Duodenal mucosa (tissue), 2 donors: ENCODE measurements around the gene EIF2B5.
"Not testable (repeated sequence)": the region's sequence is repeated elsewhere in the genome, so short reads cannot be mapped to it uniquely, and the experiment has no call there.

Experiments used
- H3K27ac ChIP-seq: one replicate; pipeline ENCODE4 v1.7.0; 2013; ENCODE audit warnings: low read depth, low read length
- H3K27me3 ChIP-seq, 2 donors: one replicate each; pipeline ENCODE4 v1.7.0; 2013; ENCODE audit warnings: low read length in 2 of 2, control low read depth in 1 of 2; ENCODE audit not compliant: insufficient read depth in 2 of 2, control insufficient read depth in 1 of 2
- H3K36me3 ChIP-seq, 2 donors: one replicate each; pipeline ENCODE4 v1.7.0; 2013; ENCODE audit warnings: low read length in 2 of 2, control low read depth in 1 of 2; ENCODE audit not compliant: insufficient read depth in 2 of 2, control insufficient read depth in 1 of 2
- H3K4me1 ChIP-seq, 2 donors: one replicate each; pipeline ENCODE4 v1.7.0; 2013; ENCODE audit warnings: low read length in 2 of 2, control low read depth in 1 of 2; ENCODE audit not compliant: insufficient read depth in 2 of 2, control insufficient read depth in 1 of 2
- H3K4me3 ChIP-seq, 2 donors: one replicate each; pipeline ENCODE4 v1.7.0; 2013; ENCODE audit warnings: low read length in 2 of 2, low read depth in 1 of 2
- H3K9ac ChIP-seq, 2 donors: one replicate each; pipeline ENCODE4 v1.7.0; 2013; ENCODE audit warnings: low read length in 2 of 2, low read depth in 1 of 2
- H3K9me3 ChIP-seq, 2 donors: one replicate each; pipeline ENCODE4 v1.7.0; 2013; ENCODE audit warnings: low read length in 2 of 2, control low read depth in 1 of 2; ENCODE audit not compliant: control insufficient read depth in 1 of 2

EIF2B5 gene

GRCh38 chr3:184121031-184121430 is 14.1 kb upstream of the EIF2B5 start:
- not testable (repeated sequence) for H3K4me3 ChIP-seq, H3K27ac ChIP-seq, H3K9me3 ChIP-seq, H3K36me3 ChIP-seq, H3K4me1 ChIP-seq, H3K27me3 ChIP-seq, H3K9ac ChIP-seq

- H3K36me3 ChIP-seq = no peaks in the 10 kb centered on the region
- no peaks in the 10 kb centered on the region for H3K27me3 ChIP-seq
- no peak overlapping the region for H3K9ac ChIP-seq
- H3K27ac ChIP-seq = no peak overlapping the region
- no peaks in the 10 kb centered on the region for H3K4me1 ChIP-seq
- H3K9me3 ChIP-seq = no peaks in the 10 kb centered on the region
- H3K4me3 ChIP-seq = no peak overlapping the region
Measured at GRCh38 chr3:184126006-184126405, 9.2 kb upstream of the EIF2B5 start.

- peaks cover 6 to 7% of the 10 kb centered on the region in 2 donors for H3K4me1 ChIP-seq
- H3K36me3 ChIP-seq = no peaks in the 10 kb centered on the region
- no peaks in the 10 kb centered on the region for H3K27me3 ChIP-seq
- no peak overlapping the region for H3K9ac ChIP-seq
- H3K9me3 ChIP-seq = no peaks in the 10 kb centered on the region
- H3K4me3 ChIP-seq = no peak overlapping the region
- H3K27ac ChIP-seq = no peak overlapping the region
Measured at GRCh38 chr3:184129012-184129411, 6.1 kb upstream of the EIF2B5 start.

- Histone ChIP-seq H3K4me3 (no peak overlapping the region), H3K9me3 (no peaks in the 10 kb centered on the region), H3K4me1 (peaks cover 24 to 28% of the 10 kb centered on the region in 2 donors), H3K9ac (no peak overlapping the region), H3K27me3 (no peaks in the 10 kb centered on the region), H3K36me3 (peaks cover 4 to 9% of the 10 kb centered on the region in 2 donors), H3K27ac (no peak overlapping the region)
Measured at GRCh38 chr3:184132945-184133344, 2.2 kb upstream of the EIF2B5 start.

DNA sequence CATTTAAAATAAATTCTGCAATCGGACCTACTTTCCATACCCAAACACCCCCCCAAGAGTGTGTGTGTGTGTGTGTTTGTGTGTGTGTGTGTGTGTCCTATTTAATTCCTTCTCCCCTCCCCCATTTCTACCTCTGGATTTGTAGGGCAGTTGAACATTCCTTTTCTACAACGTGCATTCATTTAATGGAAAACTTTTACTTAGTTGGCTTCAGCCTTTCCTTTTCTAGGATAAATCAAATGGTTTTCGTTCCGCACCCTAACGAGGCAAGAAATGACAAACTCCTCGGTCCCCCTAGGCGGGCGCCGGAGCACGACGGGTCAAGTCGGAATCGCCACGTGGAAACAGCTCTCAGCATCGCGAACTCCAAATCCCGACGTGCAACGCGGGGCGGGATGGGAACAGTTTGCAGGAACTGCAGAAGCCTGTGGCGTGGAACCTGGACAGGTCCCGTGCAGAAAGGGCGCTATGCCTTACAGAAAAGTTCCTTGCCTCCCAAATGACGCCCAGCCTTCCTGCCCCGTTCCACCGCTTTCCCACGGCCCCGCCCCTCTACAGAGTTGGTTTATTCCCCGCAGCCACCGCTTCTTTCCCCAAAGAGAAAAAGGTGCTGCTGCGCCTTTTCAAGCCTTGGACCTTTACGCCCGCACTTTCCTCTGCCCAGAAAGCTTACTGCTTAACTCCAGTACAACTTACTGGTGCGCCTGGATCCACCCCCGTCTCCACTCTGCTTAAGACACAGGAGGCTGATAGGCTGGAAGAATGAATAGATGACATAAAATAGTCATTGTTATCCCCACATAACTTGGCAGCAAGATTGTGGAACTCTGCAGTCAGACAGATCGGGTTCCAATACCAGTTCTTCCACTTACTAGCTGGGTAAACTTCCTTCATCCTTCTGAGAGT is 1.1 kb upstream of the EIF2B5 start:
- Histone ChIP-seq H3K9ac (peak overlapping the region; percentile 98 to 99), H3K36me3 (peaks cover 4 to 12% of the 10 kb centered on the region in 2 donors), H3K9me3 (no peaks in the 10 kb centered on the region), H3K4me3 (peak overlapping the region; percentile 98 to 100), H3K27ac (peak overlapping the region; percentile 77), H3K27me3 (no peaks in the 10 kb centered on the region), H3K4me1 (peaks cover 24 to 28% of the 10 kb centered on the region in 2 donors)

DNA sequence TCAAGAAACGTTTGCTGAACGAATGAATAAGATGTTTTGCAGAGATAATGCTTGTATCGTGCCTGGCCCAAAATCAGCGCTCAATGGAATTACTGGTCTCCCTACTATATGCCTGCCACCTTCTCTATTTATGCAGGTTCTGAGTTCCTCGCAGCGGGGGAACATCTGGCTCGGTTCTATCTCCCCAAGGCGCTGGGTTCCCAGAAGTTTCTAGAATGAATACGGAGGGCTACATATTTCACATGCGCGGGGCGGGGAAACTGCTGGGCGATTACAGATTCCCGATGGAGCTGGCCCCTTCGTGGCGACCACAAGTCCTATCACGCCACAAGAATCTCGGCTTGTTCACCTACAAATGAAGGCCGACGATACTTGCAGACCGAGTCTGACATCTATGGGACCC is 411 bp upstream of the EIF2B5 start:
- Histone ChIP-seq H3K4me1 (peaks cover 24 to 28% of the 10 kb centered on the region in 2 donors), H3K9ac (peak overlapping the region; percentile 98 to 99), H3K27me3 (no peaks in the 10 kb centered on the region), H3K4me3 (peak overlapping the region; percentile 98 to 100), H3K27ac (peak overlapping the region; percentile 77), H3K36me3 (peaks cover 4 to 12% of the 10 kb centered on the region in 2 donors), H3K9me3 (no peaks in the 10 kb centered on the region)

DNA sequence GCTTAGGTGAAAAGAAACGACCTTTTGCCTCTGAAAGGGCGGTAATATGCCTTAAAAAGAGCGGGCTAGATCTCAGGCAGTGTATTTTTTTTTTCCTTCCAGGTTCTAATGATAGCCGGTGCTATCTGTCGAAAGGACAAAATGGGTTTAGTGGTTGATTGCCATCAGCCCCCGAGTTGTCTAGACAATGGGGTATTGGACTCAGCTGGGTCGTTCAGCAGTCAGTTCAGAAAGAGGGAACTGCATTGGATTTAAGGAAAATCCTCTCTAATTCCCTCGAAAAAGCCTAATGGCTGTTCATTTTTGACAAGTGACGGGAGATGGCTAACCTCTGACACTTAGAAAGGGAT is 728 bp downstream of the EIF2B5 start:
- peaks cover 24 to 28% of the 10 kb centered on the region in 2 donors for H3K4me1 ChIP-seq
- H3K27me3 ChIP-seq = no peaks in the 10 kb centered on the region
- H3K27ac ChIP-seq = no peak overlapping the region
- H3K9ac ChIP-seq = peak overlapping the region; percentile 98 to 99
- H3K36me3 ChIP-seq = peaks cover 14 to 24% of the 10 kb centered on the region in 2 donors
- no peaks in the 10 kb centered on the region for H3K9me3 ChIP-seq
- peak overlapping the region; percentile 98 to 100 for H3K4me3 ChIP-seq

- Histone ChIP-seq H3K9ac (no peak overlapping the region), H3K27me3 (no peaks in the 10 kb centered on the region), H3K4me3 (no peak overlapping the region), H3K4me1 (peaks cover 20 to 24% of the 10 kb centered on the region in 2 donors), H3K9me3 (no peaks in the 10 kb centered on the region), H3K27ac (no peak overlapping the region), H3K36me3 (peaks cover 52 to 68% of the 10 kb centered on the region in 2 donors)
Measured at GRCh38 chr3:184140436-184140835, 5.3 kb downstream of the EIF2B5 start.

DNA sequence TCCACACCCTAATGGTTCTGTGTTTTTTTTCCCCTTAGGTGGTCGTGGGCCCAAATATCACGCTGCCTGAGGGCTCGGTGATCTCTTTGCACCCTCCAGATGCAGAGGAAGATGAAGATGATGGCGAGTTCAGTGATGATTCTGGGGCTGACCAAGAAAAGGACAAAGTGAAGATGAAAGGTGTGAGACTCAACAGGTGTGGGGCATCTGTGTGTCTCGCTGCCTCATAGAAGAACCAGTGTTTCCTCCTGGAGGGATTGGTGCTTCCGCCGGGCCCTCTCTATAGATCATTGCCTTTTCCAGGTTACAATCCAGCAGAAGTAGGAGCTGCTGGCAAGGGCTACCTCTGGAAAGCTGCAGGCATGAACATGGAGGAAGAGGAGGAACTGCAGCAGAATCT is 7.0 kb downstream of the EIF2B5 start:
- no peaks in the 10 kb centered on the region for H3K27me3 ChIP-seq
- H3K9me3 ChIP-seq = no peaks in the 10 kb centered on the region
- H3K27ac ChIP-seq = no peak overlapping the region
- peaks cover 50 to 66% of the 10 kb centered on the region in 2 donors for H3K36me3 ChIP-seq
- H3K4me3 ChIP-seq = no peak overlapping the region
- peaks cover 7 to 10% of the 10 kb centered on the region in 2 donors for H3K4me1 ChIP-seq
- no peak overlapping the region for H3K9ac ChIP-seq

- Histone ChIP-seq H3K4me3 (no peak overlapping the region), H3K36me3 (peaks cover 48 to 58% of the 10 kb centered on the region in 2 donors), H3K9ac (no peak overlapping the region)
Measured at GRCh38 chr3:184143327-184143726, 8.2 kb downstream of the EIF2B5 start.

More at GRCh38 chr3:184143327-184143726, 8.2 kb downstream of the EIF2B5 start:
- H3K27ac ChIP-seq = no peak overlapping the region
- no peaks in the 10 kb centered on the region for H3K9me3 ChIP-seq
- peaks cover 6 to 7% of the 10 kb centered on the region in 2 donors for H3K4me1 ChIP-seq
- H3K27me3 ChIP-seq = no peaks in the 10 kb centered on the region
